Measurements from ENCODE around the gene FAM83G.

Gene FAM83G

DNA sequence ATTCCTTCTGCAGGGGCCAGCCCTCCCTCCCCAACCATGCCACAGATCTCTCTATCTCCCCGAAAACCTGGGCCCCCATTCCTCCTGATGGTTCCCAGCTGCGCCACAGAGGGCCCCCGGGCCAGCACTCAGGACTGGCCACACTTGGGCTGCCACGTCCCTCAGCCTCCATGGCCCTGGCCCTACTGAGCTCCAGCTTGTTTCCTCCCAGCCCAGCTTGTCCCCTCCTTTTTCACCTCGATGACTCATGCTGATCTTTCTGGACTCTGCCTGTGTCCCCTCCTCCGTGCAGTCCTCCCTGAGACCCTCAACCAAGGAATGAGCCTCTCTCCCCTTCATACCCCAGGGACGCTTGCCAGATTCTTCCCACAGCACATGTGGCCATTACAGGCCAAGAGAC lies 10.9 kb upstream of the FAM83G start:
- no peak overlapping the region for H3K4me3 ChIP-seq (ENCODE audit: low read depth, low read length)
- TF ChIP-seq, protein P1, sequence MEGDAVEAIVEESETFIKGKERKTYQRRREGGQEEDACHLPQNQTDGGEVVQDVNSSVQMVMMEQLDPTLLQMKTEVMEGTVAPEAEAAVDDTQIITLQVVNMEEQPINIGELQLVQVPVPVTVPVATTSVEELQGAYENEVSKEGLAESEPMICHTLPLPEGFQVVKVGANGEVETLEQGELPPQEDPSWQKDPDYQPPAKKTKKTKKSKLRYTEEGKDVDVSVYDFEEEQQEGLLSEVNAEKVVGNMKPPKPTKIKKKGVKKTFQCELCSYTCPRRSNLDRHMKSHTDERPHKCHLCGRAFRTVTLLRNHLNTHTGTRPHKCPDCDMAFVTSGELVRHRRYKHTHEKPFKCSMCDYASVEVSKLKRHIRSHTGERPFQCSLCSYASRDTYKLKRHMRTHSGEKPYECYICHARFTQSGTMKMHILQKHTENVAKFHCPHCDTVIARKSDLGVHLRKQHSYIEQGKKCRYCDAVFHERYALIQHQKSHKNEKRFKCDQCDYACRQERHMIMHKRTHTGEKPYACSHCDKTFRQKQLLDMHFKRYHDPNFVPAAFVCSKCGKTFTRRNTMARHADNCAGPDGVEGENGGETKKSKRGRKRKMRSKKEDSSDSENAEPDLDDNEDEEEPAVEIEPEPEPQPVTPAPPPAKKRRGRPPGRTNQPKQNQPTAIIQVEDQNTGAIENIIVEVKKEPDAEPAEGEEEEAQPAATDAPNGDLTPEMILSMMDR (IDR thresholded peaks at IDR 0.05; ENCODE audit: borderline replicate concordance, insufficient read depth, low read depth, low read length), result no peak

DNA sequence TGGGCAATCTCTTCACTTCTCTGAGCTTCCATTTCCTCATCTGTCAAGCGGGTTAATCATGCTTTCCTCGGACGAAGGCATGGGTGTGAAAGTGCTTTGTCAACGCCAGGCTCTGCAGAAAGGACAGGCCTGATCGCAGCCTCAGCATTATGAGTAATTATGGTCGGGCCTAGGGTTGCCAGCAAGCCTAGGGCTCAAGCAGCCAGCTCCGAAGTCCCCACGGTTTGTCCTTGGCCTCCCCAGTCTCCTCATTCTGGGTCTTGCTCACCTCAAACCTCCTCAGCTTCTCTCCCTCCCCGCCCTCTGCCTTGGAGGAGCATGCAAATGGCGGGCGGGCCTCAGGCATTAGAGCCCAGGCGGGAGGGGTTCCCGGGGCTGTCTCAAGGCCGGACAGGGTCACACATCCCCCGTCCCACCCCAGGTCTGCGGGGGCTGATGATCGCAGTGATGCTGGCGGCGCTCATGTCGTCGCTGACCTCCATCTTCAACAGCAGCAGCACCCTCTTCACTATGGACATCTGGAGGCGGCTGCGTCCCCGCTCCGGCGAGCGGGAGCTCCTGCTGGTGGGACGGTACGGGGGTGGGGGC lies 10.2 kb upstream of the FAM83G start:
- H3K4me3 ChIP-seq (ENCODE audit: low read depth, low read length), result no peak overlapping the region
- TF ChIP-seq, protein P1 (IDR thresholded peaks at IDR 0.05; ENCODE audit: borderline replicate concordance, insufficient read depth, low read depth, low read length), result no peak

DNA sequence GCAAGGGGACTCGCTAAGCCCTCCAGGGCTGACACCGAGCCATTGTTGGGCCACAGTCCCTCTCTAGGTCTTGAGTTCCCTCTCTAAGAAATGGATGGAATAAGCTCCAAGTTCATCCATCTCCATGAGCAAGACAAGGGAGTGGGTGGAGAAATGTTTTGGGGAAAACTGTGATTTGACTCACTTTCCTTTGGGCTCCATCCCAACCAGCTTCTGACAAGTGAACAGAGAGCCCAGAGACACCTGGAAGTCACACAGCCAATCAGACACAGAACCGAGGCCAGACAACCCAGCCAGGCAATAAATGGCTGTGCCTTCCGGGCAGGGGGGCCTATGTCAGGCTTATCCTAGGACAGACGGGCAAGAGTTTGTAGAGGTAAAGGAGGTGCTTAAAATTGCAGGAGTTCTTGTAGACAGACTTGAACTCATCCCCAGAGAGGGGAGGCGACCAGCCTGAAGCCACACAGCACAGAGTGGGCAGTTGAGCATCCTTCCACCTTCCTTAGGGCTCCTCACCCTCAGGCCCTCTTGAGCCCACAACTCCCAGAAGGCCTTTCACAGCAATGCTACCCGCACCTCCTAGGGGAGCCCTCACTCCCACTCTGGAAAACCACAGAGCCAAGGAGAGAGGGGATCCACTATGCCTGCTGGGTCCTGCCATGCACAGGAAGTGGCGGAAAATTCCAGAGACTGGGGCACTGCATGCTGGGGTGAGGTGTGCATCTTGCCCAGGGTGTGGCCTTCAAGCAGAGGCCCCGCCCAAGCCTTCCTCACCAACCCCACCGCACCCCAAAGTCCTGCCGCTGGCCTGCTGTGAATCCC lies 9.5 kb upstream of the FAM83G start:
- TF ChIP-seq, protein P1 (IDR thresholded peaks at IDR 0.05; ENCODE audit: borderline replicate concordance, insufficient read depth, low read depth, low read length), result no peak
- no peak overlapping the region for H3K4me3 ChIP-seq (ENCODE audit: low read depth, low read length)

DNA sequence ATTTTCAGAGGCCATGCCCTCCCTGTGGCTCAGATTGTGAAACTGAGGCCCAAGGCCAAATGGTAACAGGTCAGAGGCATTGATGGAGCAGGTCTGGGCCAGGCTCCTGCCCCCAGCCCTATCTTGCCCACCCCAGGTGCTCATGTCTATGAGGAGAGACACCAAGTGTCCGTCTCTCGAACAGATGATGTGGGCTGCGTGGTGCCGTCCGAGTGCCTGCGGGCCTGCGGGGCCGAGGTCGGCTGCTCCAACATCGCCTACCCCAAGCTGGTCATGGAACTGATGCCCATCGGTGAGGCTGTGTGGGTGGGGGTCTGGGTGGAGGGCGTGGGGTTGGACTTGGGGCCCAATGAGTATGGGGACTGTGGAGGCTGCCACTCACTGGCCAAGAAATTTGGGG lies 8.7 kb upstream of the FAM83G start:
- TF ChIP-seq, protein P1 (IDR thresholded peaks at IDR 0.05; ENCODE audit: borderline replicate concordance, insufficient read depth, low read depth, low read length), result no peak
- H3K4me3 ChIP-seq (ENCODE audit: low read depth, low read length), result no peak overlapping the region

DNA sequence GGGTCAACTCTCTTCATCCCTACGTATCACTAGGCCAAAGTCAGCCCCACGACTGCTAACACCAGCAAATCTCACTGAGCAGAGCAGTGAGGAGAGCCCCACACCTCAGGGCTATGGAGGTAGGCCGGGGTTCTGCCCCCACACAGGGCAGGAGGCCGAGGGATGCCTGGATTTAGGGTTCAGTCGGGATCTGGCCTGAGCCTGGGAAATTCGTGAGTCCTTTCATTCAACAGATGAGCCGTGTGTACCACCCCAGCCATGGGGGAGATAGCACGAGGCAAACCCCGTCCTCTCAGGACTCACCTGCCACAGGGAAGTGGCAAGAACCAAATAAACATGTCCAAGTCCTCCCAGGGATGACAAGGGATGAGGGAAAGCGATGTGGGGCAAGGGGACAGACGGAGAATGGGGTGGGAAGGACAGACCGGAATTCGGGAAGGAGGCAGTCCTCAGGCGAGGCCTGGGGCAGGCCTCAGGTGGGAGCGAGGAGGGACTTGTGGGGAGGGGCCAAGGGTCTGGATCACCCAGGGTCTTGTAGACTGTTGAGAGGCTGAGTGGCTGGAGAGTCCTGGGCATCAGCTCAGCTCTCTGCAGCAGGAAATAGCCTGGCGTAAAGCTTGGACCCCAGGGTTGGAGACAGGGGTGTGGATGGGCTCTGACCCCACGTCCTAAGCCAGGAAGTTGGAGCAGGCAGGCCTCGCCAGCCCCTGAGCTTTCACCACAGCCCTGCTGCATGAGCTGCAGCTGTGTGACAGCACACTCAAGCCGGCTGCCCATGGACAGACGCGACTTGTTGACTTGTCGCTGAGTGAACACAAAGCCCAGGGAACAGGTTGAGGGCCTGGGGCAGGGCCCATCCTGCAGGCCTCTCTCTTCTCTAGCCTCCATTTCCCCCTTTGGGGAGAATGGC lies 7.9 kb upstream of the FAM83G start:
- TF ChIP-seq, protein P1 (IDR thresholded peaks at IDR 0.05; ENCODE audit: borderline replicate concordance, insufficient read depth, low read depth, low read length), result no peak

DNA sequence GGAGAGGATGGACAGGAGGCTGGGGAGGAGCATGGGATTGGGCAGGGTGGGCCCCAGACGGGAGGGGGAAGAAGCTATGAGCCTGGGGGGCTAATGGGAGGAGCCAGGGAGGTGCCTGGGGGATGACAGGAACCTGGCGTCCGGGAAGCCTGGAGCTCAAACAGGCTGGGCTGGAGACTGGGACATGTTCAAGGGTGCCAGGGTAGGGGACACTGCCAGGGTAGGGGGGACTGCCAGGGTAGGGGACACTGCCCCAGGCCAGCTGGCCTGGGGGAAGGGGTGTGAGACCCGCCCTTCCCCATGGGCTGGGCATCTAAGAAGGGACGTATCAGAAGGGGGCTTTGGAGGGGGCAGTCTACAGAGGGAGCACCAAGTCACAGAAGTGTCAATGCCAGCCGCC lies 7.0 kb upstream of the FAM83G start:
- H3K4me3 ChIP-seq (ENCODE audit: low read depth, low read length), result no peak overlapping the region
- TF ChIP-seq, protein P1 (IDR thresholded peaks at IDR 0.05; ENCODE audit: borderline replicate concordance, insufficient read depth, low read depth, low read length), result no peak

More for the DNA sequence above, 7.9 kb upstream of the FAM83G start:
- H3K4me3 ChIP-seq (ENCODE audit: low read depth, low read length), result no peak overlapping the region
